HL-60 (cell line): ENCODE measurements around the gene RNF103.

Experiments
- DNase-seq, 2 experiments: peaks; one replicate each; pipeline ENCODE4 v3.0.0-alpha.2; 2010 to 2020; ENCODE audit warnings: low read depth in 1 of 2, low spot score in 1 of 2
- H3K27ac ChIP-seq: fragments of 250-450 bp; sonication (Bioruptor Pico); replicated peaks from 2 replicates; pipeline ENCODE4 v1.5.1; 2020; ENCODE audit warnings: mild to moderate bottlenecking, moderate library complexity
- H3K27me3 ChIP-seq: fragments of 250-450 bp; sonication (Bioruptor Pico); 2 replicates; pipeline ENCODE4 v1.5.1; 2021; ENCODE audit warnings: mild to moderate bottlenecking, moderate library complexity; ENCODE audit not compliant: insufficient read depth, poor library complexity, severe bottlenecking
- H3K4me3 ChIP-seq: replicated peaks from 2 replicates; pipeline ENCODE4 v1.5.1; 2011; ENCODE audit warnings: mild to moderate bottlenecking, control low read depth, low read length; ENCODE audit not compliant: insufficient read depth
- GABPA ChIP-seq: IDR thresholded peaks from 2 replicates; pipeline ENCODE4 v1.6.1; 2012; ENCODE audit warnings: low read depth
- POLR2AphosphoS5 ChIP-seq: IDR thresholded peaks from 2 replicates; pipeline ENCODE4 v1.6.1; 2012; ENCODE audit warnings: low read depth
- SPI1 ChIP-seq: IDR thresholded peaks from 2 replicates; pipeline ENCODE4 v1.6.1; 2012; ENCODE audit warnings: low read depth, mild to moderate bottlenecking, borderline replicate concordance
- TF ChIP-seq, protein P1 (sequence below): IDR thresholded peaks from one replicate; pipeline ENCODE4 v1.5.1; 2011; ENCODE audit warnings: low read length, control low read depth, inconsistent platforms; ENCODE audit not compliant: insufficient read depth
- TF ChIP-seq, protein P2 (sequence below): IDR thresholded peaks from 2 replicates; pipeline ENCODE4 v1.6.1; 2012; ENCODE audit warnings: low read depth; ENCODE audit not compliant: insufficient replicate concordance

The RNF103 gene

DNA sequence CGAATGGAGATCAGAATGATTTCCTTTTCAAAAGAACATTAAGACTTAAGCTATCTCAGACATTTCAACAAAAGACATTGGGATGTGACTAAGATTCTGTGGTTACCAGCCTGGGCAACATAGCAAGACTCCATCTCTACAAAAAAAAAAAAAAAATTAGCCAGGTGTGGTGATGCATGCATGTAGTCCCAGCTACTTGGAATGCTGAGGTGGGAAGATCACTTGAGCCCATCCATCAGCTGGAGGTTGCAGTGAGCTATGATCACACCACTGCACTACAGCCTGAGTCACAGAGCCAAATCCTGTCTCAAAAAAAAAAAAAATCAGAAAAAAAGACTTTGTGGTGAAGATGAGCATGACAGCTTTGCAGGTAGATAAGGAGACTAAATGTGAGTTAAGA is 12.8 kb downstream of the RNF103 start:
- no peaks in the 10 kb centered on the region for H3K27me3 ChIP-seq
- no peak for DNase-seq

DNA sequence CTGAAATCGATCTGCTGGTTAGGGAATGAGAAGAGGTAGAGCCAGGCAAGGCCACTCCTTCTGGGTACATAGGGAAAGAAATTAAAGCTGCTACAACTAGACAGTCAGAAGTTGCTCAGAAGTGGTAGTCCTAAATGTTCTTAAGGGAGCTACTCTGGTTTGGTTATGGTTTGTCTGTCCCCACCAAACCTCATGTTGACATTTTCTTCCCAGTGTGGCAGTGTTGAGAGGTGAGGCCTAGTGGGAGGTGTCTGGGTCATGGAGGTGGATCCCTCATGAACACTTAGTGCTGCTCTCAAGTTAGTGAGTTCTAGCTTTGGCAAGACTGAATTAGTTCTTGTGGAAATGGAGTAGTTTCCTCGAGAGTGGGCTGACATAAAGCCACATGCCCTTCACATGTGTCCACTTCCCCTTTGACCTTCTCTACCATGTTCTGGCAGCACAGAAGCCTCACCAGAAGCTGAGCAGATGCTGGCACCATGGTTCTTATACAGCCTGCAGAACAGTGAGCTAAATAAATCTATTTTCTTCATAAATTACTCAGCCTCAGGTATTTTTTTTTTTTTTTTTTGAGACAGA is 14.7 kb downstream of the RNF103 start:
- no peak overlapping the region for H3K27ac ChIP-seq
- H3K27me3 ChIP-seq: no peaks in the 10 kb centered on the region
- peak; percentile 7; the same call in 1 of the 2 replicates for TF ChIP-seq SPI1
- no peak for TF ChIP-seq GABPA
- H3K4me3 ChIP-seq: no peak overlapping the region
- no peak for DNase-seq

More for the DNA sequence above, 12.8 kb downstream of the RNF103 start:
- TF ChIP-seq SPI1 (no peak), POLR2AphosphoS5 (no peak), GABPA (no peak)
- TF ChIP-seq, protein P1, sequence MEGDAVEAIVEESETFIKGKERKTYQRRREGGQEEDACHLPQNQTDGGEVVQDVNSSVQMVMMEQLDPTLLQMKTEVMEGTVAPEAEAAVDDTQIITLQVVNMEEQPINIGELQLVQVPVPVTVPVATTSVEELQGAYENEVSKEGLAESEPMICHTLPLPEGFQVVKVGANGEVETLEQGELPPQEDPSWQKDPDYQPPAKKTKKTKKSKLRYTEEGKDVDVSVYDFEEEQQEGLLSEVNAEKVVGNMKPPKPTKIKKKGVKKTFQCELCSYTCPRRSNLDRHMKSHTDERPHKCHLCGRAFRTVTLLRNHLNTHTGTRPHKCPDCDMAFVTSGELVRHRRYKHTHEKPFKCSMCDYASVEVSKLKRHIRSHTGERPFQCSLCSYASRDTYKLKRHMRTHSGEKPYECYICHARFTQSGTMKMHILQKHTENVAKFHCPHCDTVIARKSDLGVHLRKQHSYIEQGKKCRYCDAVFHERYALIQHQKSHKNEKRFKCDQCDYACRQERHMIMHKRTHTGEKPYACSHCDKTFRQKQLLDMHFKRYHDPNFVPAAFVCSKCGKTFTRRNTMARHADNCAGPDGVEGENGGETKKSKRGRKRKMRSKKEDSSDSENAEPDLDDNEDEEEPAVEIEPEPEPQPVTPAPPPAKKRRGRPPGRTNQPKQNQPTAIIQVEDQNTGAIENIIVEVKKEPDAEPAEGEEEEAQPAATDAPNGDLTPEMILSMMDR: no peak
- TF ChIP-seq, protein P2, sequence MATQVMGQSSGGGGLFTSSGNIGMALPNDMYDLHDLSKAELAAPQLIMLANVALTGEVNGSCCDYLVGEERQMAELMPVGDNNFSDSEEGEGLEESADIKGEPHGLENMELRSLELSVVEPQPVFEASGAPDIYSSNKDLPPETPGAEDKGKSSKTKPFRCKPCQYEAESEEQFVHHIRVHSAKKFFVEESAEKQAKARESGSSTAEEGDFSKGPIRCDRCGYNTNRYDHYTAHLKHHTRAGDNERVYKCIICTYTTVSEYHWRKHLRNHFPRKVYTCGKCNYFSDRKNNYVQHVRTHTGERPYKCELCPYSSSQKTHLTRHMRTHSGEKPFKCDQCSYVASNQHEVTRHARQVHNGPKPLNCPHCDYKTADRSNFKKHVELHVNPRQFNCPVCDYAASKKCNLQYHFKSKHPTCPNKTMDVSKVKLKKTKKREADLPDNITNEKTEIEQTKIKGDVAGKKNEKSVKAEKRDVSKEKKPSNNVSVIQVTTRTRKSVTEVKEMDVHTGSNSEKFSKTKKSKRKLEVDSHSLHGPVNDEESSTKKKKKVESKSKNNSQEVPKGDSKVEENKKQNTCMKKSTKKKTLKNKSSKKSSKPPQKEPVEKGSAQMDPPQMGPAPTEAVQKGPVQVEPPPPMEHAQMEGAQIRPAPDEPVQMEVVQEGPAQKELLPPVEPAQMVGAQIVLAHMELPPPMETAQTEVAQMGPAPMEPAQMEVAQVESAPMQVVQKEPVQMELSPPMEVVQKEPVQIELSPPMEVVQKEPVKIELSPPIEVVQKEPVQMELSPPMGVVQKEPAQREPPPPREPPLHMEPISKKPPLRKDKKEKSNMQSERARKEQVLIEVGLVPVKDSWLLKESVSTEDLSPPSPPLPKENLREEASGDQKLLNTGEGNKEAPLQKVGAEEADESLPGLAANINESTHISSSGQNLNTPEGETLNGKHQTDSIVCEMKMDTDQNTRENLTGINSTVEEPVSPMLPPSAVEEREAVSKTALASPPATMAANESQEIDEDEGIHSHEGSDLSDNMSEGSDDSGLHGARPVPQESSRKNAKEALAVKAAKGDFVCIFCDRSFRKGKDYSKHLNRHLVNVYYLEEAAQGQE: no peak
- no peak overlapping the region for H3K4me3 ChIP-seq
- no peak overlapping the region for H3K27ac ChIP-seq

DNA sequence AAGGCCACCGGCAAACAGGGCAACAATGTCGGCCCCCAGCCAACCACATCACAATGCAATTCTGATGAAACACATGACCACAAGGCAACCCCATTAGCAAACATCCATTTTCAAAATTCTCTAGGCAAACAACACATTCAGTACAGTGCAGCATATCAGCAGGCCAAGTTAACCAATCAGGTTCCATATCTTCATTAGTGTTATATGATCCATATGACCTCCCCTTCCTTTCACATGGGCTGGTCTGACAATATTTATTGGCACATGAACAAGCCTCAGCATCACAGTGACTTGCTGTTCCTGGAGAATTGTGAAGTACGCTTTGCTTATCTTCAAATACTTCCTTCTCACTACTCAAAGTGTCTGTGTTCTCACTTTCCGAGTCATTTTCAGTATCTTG is 19.8 kb downstream of the RNF103 start:
- DNase-seq: peak in 1 of 2 experiments; percentile 51
- no peaks in the 10 kb centered on the region for H3K27me3 ChIP-seq
- TF ChIP-seq, protein P2: no peak
- TF ChIP-seq GABPA: no peak
- TF ChIP-seq, protein P1: no peak
- TF ChIP-seq SPI1: no peak
- no peak for TF ChIP-seq POLR2AphosphoS5
- 0 out of 2 replicates have a peak overlapping the region, but pooled peaks have one; percentile 7 for H3K27ac ChIP-seq
- H3K4me3 ChIP-seq: no peak overlapping the region

DNA sequence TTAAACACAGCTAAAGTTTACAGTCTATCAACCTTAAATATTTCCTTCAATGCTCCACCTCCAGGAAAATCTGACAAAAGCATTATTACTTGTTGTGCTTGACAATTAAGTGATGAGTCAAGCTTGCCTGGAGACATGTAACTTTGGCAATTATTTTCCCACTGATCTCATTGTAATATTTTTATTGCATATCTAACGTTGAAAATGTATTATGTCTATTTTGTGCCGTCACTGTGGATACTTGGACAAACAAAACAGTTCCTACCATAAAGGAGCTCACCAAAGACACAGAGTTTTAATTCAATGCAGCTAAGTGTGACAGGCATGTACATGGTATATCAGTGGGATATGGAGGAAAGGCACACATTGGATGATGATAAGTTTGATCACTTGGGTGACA is 24.7 kb downstream of the RNF103 start:
- TF ChIP-seq GABPA (no peak), POLR2AphosphoS5 (no peak)
- TF ChIP-seq, protein P1: no peak
- no peaks in the 10 kb centered on the region for H3K27me3 ChIP-seq
- no peak overlapping the region for H3K4me3 ChIP-seq
- no peak overlapping the region for H3K27ac ChIP-seq
- DNase-seq: no peak
